OCI-LY1 (cell line): Measurements from ENCODE around the gene SF1.

Experiments used
- H2AFZ ChIP-seq: fragments of 200-600 bp; sonication (generic), shearing (Covaris generic); 2 replicates; pipeline ENCODE4 v1.6.0; 2014; ENCODE audit warnings: antibody characterized with exemption, mild to moderate bottlenecking, low read length
- H3F3A ChIP-seq: fragments of 200-600 bp; sonication (generic), shearing (Covaris generic); 2 replicates; pipeline ENCODE4 v1.6.0; 2014; ENCODE audit warnings: mild to moderate bottlenecking, antibody characterized with exemption, low read length, moderate library complexity; ENCODE audit not compliant: insufficient read depth
- H3K27ac ChIP-seq: fragments of 200-600 bp; sonication (generic); 2 replicates; pipeline ENCODE4 v1.5.1; 2014; ENCODE audit warnings: low read length, mixed run types, mild to moderate bottlenecking, low read depth; ENCODE audit not compliant: poor library complexity, severe bottlenecking
- H3K27me3 ChIP-seq: fragments of 200-600 bp; sonication (generic); 2 replicates; pipeline ENCODE4 v1.6.0; 2014; ENCODE audit warnings: antibody characterized with exemption, mild to moderate bottlenecking, low read length, moderate library complexity; ENCODE audit not compliant: insufficient read depth
- H3K36me3 ChIP-seq: fragments of 200-600 bp; sonication (generic); 2 replicates; pipeline ENCODE4 v1.6.1; 2014; ENCODE audit warnings: mild to moderate bottlenecking, antibody characterized with exemption, low read length, moderate library complexity, mixed read lengths; ENCODE audit not compliant: insufficient read depth
- H3K4me1 ChIP-seq: fragments of 200-600 bp; sonication (generic); 2 replicates; pipeline ENCODE4 v1.5.1; 2014; ENCODE audit warnings: mild to moderate bottlenecking, low read length, moderate library complexity; ENCODE audit not compliant: insufficient read depth, severe bottlenecking
- H3K4me2 ChIP-seq: fragments of 200-600 bp; sonication (generic), shearing (Covaris generic); 2 replicates; pipeline ENCODE4 v1.6.1; 2014; ENCODE audit warnings: low read length
- H3K4me3 ChIP-seq: fragments of 200-600 bp; sonication (generic); 2 replicates; pipeline ENCODE4 v1.5.1; 2014; ENCODE audit warnings: low read length, low read depth, mild to moderate bottlenecking, mixed read lengths; ENCODE audit not compliant: poor library complexity, severe bottlenecking
- H3K79me2 ChIP-seq: fragments of 200-600 bp; shearing (Covaris generic); 2 replicates; pipeline ENCODE4 v1.6.1; 2016; ENCODE audit warnings: mixed run types, low read length, mixed read lengths; ENCODE audit not compliant: insufficient read depth
- H3K9ac ChIP-seq: fragments of 200-600 bp; sonication (generic), shearing (Covaris generic); 2 replicates; pipeline ENCODE4 v1.6.1; 2014; ENCODE audit warnings: mild to moderate bottlenecking, low read length, mixed read lengths
- H3K9me2 ChIP-seq: fragments of 200-600 bp; sonication (generic), shearing (Covaris generic); 2 replicates; pipeline ENCODE4 v1.6.1; 2014; ENCODE audit warnings: low read depth, mild to moderate bottlenecking, low read length, mixed read lengths
- H3K9me3 ChIP-seq: fragments of 200-600 bp; shearing (Covaris generic); 2 replicates; pipeline ENCODE4 v1.6.1; 2014; ENCODE audit warnings: low read length, mixed read lengths
- H4K20me1 ChIP-seq: fragments of 200-600 bp; sonication (generic), shearing (Covaris generic); 2 replicates; pipeline ENCODE4 v1.6.0; 2016; ENCODE audit warnings: mild to moderate bottlenecking, low read length; ENCODE audit not compliant: insufficient read depth
- CTCF ChIP-seq: fragments of 200-600 bp; sonication (generic), shearing (Covaris generic); IDR thresholded peaks from 2 replicates; pipeline ENCODE4 v1.5.1; 2017; ENCODE audit warnings: mild to moderate bottlenecking, antibody characterized with exemption, low read length, moderate library complexity, mixed read lengths
- EZH2 ChIP-seq: fragments of 200-600 bp; sonication (generic), shearing (Covaris generic); IDR thresholded peaks from 2 replicates; pipeline ENCODE4 v1.8.0; 2017; ENCODE audit warnings: borderline replicate concordance, mixed run types, mild to moderate bottlenecking, antibody characterized with exemption, low read length, moderate library complexity, mixed read lengths

The SF1 gene

GRCh38 chr11:64720640-64721358 is 57.5 kb downstream of the SF1 start:
- no peak overlapping the region for H3K4me2 ChIP-seq
- H3K4me3 ChIP-seq, result no peak overlapping the region
- H3K36me3 ChIP-seq, result no peaks in the 10 kb centered on the region
- TF ChIP-seq EZH2, result no peak
- TF ChIP-seq CTCF, result no peak
- H3K9me2 ChIP-seq, result no peaks in the 10 kb centered on the region
- no peaks in the 10 kb centered on the region for H3K9me3 ChIP-seq
- H2AFZ ChIP-seq, result no peak overlapping the region
- no peaks in the 10 kb centered on the region for H3F3A ChIP-seq
- H3K4me1 ChIP-seq, result peaks cover 5% of the 10 kb centered on the region
- H3K27ac ChIP-seq, result no peak overlapping the region
- no peaks in the 10 kb centered on the region for H3K79me2 ChIP-seq
- H3K9ac ChIP-seq, result no peak overlapping the region
- peaks cover 12% of the 10 kb centered on the region for H3K27me3 ChIP-seq
- no peaks in the 10 kb centered on the region for H4K20me1 ChIP-seq

- H3K9ac ChIP-seq, result no peak overlapping the region
- H3K27ac ChIP-seq, result no peak overlapping the region
- peaks cover 5% of the 10 kb centered on the region for H3K4me1 ChIP-seq
- H3K4me3 ChIP-seq, result no peak overlapping the region
- TF ChIP-seq EZH2 (no peak), CTCF (no peak)
- no peaks in the 10 kb centered on the region for H3K36me3 ChIP-seq
- no peak overlapping the region for H2AFZ ChIP-seq
- H3K9me2 ChIP-seq, result no peaks in the 10 kb centered on the region
- no peaks in the 10 kb centered on the region for H3K9me3 ChIP-seq
- H4K20me1 ChIP-seq, result no peaks in the 10 kb centered on the region
- H3K79me2 ChIP-seq, result no peaks in the 10 kb centered on the region
- no peak overlapping the region for H3K4me2 ChIP-seq
- H3F3A ChIP-seq, result no peaks in the 10 kb centered on the region
- peaks cover 16% of the 10 kb centered on the region for H3K27me3 ChIP-seq
Measured at GRCh38 chr11:64720167-64720566, 58.2 kb downstream of the SF1 start.

GRCh38 chr11:64719406-64719805 is 58.9 kb downstream of the SF1 start:
- H3K27ac ChIP-seq, result no peak overlapping the region
- H4K20me1 ChIP-seq, result no peaks in the 10 kb centered on the region
- no peaks in the 10 kb centered on the region for H3K9me2 ChIP-seq
- H3K27me3 ChIP-seq, result peaks cover 15% of the 10 kb centered on the region
- H3K9ac ChIP-seq, result no peak overlapping the region
- no peak overlapping the region for H2AFZ ChIP-seq
- H3K4me3 ChIP-seq, result no peak overlapping the region
- no peaks in the 10 kb centered on the region for H3K79me2 ChIP-seq
- peaks cover 5% of the 10 kb centered on the region for H3K4me1 ChIP-seq
- no peak overlapping the region for H3K4me2 ChIP-seq
- H3K36me3 ChIP-seq, result no peaks in the 10 kb centered on the region
- TF ChIP-seq CTCF (no peak), EZH2 (no peak)
- no peaks in the 10 kb centered on the region for H3K9me3 ChIP-seq
- H3F3A ChIP-seq, result no peaks in the 10 kb centered on the region
